HTR-8/SVneo (cell line): ENCODE measurements around the gene SWAP70.
"Not testable (repeated sequence)": the region's sequence is repeated elsewhere in the genome, so short reads cannot be mapped to it uniquely, and the experiment has no call there.

Source experiments
- DNase-seq: peaks from one replicate; pipeline ENCODE4 v3.0.0; 2011; ENCODE audit warnings: low spot score, mixed read lengths; ENCODE audit not compliant: insufficient read length
- FAIRE-seq: peaks from 2 replicates; lab custom pipeline; 2011; peaks lifted over from hg19 to GRCh38; lab: Jason Lieb, UNC

Gene SWAP70

DNA sequence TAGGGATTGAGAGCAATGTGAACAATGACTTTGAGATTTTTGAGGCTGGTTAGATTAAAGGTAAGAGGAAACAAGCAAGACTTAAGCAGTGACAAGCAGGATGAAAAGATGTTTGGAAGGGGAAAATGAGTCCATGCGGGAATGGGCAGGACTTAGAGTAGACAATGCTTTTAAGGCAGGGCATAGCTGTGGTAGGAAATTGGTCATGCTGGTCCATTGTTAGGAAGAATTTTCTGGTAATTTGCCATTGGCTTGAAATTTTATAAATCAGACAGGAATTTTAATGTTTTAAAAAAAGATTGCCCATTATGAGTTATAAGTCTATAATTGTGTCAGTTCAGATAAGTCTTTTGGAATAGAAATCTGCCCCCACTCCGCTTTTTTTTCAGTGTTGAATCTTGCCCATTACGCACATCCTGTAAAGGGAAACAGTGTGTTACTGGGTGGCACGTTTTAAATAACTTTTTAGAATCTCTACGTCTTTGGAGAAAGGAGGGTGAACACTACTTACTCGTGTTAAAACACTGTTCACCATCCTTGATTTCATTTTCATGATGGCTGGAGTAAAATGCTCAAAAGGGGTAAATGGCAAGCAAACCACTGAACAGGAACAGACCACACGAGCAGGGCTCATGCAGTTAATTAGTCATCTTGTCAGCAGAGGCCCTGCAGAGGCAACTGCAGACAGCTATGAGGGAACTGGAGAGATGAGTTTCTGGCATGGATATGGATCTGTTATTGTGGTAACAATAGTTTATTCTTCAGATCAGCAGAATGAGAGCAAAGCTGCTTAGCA lies 25.0 kb downstream of the SWAP70 start:
- FAIRE-seq (peak; percentile 4), DNase-seq (peak; percentile 41)

DNA sequence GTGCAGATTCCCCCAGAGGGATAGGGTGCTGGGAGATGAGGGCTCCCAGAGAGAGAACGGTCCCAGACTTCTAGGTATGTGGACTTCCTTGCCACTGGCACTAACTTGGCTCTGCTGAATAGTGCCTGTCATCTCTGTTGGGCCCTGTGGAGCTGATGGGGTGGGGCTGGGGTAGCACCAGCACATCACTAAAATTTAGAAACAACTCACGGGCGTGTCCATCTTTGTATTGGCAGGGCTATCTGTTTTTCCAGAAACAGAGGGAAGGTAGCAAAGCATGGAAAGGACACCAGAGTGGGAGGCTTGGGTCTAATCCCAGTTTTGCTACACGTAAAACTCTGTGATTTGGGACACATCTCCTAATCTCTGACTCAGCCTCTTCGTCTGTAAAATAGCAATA lies 25.8 kb downstream of the SWAP70 start:
- DNase-seq (no peak), FAIRE-seq (no peak)

DNA sequence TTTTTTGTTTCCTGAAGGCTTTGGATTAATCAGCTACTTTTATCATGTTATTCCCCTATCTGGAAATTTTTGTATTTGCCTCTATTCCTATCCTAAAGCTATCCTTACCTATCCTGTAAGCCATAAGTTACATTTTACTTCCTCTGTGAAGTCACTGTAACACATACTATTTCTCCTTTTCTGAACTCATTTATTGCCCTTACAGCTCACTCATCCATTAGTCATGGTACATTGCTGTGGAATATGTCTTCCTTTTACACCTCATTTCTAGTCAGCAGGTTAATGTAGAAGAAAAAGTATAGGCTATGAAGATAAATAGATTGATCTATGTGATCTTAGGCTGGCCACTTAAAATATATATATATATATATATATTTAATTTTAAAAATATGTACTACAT lies 28.0 kb downstream of the SWAP70 start:
- FAIRE-seq (no peak), DNase-seq (no peak)

DNA sequence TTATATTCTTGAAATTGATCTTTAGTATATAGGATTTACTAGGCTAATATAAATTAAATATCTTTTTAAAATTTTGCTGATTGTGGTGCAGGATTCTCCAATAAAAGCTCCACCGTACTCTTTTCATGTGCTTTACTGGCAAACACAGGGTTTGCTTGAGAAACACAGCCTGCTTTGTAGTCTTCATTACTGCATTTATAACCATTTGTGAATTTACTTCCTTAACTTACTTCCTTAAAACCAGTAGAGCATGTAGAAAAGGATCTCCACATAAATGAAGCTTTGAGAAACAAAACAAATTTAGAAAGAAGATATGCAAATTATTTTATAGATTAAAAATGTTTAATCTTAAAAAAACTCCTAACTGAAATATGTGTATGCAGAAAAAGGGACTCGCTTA lies 28.8 kb downstream of the SWAP70 start:
- no peak for FAIRE-seq
- DNase-seq = no peak

DNA sequence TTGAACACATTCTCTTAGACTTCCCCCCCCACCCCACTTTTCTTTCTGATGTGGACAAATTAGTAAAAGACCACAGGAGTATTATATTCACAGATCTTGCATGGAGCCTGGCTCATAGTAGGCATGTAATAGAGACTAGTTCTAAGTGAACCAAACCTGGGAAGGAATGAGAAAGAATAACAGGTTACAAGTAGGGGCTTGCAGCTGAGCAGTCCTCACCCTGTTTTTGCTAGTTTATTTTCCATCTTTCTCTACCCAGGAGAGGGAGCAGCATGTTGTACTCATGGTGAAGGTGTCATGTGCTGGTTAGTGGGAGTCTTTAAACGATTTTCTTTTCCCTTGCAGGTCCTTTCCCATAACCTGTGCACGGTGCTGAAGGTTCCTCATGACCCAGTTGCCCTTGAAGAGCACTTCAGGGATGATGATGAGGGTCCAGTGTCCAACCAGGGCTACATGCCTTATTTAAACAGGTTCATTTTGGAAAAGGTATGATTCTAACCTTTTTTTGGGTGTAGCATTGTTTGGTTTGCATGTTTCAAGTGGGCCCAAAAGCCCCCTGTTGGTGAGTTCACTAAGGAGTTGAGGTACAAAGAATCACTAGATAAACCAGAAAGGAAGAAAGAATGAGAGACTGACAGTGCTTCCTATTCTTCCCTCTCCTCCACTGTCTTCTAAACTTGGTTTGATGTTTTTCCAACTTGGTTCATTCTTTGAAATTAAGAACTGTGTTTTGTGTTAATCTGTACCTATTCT lies 30.1 kb downstream of the SWAP70 start:
- FAIRE-seq = no peak
- DNase-seq = no peak

DNA sequence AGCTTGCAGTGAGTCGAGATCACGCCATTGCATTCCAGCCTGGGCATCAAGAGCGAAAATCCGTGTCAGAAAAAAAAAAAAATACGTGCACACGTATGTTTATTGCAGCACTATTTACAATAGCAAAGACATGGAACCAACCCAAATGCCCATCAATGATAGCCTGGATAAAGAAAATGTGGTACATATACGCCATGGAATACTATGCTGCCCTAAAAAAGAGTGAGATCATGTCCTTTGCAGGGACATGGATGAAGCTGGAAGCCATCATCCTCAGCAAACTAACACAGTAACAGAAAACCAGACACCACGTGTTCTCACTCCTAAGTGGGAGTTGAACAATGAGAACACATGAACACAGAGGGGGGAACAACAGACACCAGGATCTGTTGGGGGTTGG lies 31.4 kb downstream of the SWAP70 start:
- not testable (repeated sequence) for DNase-seq, FAIRE-seq

DNA sequence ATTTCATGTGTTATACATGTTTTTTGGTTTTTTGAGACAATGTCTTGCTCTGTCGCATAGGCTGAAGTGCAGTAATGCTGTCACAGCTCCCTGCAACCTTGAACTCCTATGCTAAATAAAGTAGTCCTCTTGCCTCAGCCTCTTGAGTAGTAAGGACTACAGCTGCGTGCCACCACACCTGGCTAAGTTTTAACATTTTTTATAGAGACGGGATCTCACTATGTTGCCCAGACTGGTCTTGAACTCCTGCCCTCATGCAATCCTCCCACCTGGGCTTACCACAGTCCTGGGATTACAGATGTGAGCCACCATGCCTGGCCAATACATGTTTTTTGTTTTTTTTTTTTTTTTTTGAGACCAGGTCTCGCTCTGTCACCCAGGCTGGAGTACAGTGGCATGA lies 33.9 kb downstream of the SWAP70 start:
- DNase-seq = no peak
- FAIRE-seq = no peak

DNA sequence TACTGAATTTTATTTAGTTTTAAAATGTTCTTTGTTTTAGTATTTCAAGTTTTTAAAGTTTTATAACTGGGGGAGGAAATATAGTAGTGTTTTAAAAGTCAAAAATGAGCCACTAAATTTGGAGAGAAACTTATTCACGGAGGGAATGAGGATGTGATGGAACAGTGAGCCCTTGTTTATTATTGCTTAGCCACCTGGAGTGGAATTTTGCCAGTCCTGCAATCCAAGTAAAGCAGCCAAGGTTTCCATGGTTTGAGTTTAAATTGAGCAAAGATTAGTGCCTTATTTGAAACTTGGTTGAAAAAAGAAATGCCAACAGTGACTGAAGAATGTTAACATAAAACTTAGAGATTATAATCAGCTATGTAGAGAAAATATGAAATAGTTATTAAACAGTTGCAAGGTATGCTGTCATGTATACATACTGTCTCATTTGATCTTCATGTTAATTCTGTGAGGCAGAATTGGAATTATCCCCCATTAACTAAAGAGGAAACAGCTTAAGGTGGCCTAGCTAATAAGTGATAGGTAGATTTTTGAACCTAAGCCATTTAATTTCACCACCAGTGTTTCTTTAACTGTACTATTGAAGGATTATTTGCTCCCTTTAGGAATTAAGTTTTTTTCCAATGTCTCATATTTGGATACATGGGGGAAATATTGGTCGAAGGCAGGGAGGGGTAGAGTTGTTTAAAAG lies 36.4 kb downstream of the SWAP70 start:
- FAIRE-seq (no peak), DNase-seq (no peak)

DNA sequence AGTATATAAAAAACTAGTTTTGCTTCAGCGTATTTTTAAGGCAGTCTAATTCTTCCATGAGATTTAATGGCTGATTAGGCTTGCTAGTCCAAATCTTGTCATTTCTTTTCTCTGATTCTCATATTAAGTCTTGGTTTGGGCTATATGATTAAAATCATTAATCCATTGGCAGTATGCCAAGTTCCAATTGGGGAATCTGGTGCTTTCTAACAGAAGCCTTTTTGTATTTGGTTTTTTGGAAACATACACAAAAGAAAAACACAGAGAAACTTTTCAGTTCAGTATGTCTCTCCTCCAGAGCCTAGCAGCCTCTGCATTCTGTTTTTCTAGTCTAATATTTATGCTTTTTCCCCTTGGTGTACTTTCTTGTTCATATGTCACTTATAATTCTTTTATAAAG lies 37.9 kb downstream of the SWAP70 start:
- DNase-seq = no peak
- no peak for FAIRE-seq

DNA sequence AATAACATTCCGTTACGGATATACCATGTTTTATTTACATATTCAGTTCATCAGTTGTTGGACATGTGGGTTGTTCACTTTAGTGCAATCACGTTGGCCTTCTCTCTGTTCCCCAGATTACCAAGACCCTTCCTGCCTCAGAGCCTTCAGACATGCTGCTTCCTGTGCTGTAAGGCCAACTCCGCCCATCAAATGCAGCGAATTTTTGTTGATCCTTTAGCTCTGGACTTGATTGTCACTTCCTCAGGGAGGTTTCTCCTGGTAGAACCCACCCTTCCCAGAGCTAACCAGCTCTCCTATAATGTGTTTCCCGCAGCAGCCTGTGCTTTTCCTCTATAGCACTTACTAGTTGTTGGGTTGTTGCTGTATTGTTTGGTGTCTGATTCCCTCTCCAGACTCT lies 39.4 kb downstream of the SWAP70 start:
- no peak for FAIRE-seq
- DNase-seq = no peak

DNA sequence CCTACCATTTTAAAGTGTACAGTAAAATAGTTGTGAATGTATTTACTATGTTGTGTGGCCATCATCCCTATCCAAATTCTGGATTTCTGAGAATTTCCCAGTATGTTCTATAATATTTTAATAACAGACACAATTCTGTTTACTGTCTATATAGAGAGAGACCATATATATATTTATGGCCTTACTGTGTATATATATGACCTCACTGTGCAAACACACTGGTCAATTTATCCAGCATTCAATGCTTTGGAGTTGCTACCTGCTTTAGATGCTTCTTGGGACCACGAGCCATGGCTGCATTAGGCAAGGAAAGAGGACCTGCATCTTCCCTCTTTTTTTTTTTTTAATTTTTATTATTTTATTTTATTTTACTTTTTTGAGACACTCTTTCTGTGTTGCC lies 40.2 kb downstream of the SWAP70 start:
- DNase-seq (no peak), FAIRE-seq (no peak)

DNA sequence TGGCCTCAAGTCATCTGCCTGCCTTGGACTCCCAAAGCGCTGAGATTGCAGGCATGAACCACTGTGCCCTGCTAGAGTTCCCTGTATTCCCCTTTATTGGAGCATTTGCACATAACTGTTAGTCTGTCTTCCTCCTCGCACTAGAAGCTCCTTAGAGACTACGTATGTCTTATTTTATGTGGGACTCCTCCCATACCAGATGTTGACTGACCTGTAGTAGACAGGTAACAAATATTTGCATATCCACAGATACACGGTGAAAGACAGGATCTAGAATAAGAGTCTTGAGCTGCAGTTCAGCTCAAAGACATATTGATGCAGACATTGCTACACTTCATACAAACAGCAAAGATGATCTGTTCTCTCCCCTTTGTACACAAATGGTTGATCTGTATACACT lies 40.7 kb downstream of the SWAP70 start:
- no peak for FAIRE-seq
- DNase-seq = no peak

DNA sequence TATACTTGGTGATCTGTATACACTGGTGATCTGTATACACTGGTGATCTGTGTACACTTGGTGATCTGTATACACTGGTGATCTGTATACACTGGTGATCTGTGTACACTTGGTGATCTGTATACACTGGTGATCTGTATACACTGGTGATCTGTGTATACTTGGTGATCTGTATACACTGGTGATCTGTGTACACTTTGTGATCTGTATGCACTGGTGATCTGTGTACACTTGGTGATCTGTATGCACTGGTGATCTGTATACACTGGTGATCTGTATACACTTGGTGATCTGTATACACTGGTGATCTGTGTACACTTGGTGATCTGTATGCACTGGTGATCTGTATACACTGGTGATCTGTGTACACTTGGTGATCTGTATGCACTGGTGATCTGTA lies 41.5 kb downstream of the SWAP70 start:
- FAIRE-seq, DNase-seq: not testable (repeated sequence)

DNA sequence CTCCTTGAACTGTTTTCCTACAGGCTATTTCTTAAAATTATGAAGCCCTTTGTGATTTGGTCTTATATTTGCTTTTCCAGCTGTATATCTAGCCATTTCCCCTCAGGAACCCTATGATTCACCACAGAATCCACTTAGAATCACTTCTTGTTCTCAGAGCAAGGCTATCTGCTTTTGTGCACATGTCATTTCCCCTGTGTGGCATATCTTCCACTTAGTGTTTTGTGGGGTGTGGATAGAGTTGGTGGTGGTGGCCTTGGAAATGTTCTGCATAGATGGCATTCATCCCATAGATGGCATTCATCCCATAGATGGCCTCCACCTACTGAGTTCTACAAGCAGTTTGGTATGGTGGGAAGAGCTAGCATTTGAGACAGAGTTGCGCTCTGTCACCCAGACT lies 44.7 kb downstream of the SWAP70 start:
- FAIRE-seq (no peak), DNase-seq (no peak)

DNA sequence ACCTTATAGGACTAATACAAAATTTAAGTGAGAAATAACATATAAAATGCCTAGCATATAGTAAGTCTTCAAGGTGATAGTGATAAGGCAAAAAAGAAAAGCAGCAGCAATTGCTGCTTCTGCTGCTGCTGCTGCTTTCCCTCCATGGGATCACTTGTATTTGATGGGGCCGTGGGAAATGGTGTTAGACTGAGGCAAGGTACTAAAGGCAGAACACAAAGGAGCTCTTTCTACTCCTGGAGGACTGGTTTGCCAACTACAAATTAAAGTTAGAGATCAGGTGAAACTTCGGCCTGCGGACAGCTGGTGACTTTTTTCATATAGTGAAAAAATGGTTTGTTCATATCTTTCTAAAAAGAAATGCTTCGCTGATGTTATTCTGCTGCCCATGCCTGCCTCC lies 46.3 kb downstream of the SWAP70 start:
- FAIRE-seq (no peak), DNase-seq (no peak)

DNA sequence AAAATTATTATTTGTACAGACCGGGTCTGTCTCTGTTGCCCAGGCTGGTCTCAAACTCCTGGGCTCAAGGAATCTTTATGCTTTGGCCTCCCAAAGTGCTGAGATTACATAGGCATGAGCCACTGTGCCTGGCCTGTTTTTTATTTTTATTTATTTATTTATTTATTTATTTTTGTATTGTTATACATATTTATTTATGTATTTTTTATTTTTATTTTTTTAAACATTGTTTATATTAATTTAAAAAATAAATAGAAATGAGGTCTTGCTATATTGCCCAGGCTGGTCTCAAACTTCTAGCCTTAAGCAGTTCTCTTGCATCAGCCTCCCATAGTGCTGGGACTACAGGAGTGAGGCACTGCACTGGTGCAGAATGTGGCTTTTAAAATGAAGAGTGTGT lies 47.0 kb downstream of the SWAP70 start:
- DNase-seq (no peak), FAIRE-seq (no peak)

DNA sequence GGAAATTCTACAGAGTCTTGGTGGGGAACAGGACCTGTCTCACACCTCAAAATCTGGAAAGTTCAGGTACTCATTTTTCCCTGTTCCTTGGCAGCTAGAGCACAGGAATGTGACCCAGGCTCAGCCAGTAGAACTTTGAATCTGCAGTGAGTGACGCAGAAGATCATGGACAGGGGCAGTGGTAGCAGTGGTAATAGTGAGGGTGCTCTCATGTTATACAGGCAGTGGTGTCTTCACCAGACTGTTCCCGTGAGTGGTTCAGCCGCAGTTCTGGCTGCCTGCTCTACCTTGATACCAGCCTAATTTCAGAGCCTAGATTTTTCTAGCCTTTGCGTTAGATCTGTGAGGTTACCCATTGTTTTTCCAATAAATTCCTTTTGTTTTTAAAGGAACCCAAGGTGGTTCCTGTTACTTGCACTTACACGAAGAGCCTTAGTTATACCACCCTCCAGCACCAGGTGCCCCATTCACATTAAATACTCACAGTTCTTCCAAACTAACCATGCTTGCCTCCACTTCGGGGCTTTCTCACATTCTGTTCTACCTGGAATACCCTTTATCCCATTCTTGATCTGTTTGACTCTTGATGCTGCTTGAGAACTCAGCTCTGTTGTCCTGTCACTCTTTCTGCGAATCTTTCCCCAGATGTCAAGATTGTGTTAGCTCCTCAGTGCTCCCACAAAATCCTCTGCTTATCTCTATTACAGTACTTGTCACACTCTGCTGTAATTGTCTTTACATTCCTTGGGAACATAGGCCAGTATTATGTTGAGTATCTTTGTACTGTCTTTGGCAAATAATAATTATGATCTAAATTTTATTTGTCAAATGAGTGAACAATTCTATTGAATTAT lies 47.8 kb downstream of the SWAP70 start:
- FAIRE-seq (no peak), DNase-seq (no peak)

DNA sequence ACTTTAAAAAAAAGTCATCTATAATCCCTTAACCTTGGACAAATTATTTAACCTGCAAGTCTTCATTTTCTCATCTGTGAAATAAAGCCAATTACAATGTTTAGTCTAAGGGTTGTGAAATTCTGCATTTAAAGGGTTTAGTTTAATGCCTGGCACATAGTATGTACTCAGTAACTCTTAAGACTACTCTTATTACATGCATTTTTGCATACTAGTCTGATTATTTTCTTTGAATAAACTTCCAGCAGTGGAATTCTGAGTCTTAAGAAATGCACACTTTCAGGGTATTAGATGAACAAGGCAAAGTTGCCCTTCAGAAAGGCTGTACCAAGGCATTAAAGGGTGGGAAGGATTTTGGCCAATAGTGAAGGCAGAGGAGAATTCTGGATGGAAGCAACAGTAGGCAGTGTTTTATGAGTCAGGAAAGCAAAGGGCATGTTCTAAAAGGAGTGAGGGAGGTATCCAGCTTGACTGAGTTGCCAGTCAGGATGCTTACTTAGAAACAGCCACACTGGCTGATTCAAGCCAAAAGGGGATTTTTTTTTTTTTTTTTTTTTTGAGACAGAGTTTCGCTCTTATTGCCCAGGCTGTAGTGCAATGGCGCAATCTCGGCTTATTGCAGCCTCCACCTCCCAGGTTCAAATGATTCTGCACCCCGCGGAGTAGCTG lies 50.5 kb downstream of the SWAP70 start:
- no peak for FAIRE-seq
- DNase-seq = no peak

DNA sequence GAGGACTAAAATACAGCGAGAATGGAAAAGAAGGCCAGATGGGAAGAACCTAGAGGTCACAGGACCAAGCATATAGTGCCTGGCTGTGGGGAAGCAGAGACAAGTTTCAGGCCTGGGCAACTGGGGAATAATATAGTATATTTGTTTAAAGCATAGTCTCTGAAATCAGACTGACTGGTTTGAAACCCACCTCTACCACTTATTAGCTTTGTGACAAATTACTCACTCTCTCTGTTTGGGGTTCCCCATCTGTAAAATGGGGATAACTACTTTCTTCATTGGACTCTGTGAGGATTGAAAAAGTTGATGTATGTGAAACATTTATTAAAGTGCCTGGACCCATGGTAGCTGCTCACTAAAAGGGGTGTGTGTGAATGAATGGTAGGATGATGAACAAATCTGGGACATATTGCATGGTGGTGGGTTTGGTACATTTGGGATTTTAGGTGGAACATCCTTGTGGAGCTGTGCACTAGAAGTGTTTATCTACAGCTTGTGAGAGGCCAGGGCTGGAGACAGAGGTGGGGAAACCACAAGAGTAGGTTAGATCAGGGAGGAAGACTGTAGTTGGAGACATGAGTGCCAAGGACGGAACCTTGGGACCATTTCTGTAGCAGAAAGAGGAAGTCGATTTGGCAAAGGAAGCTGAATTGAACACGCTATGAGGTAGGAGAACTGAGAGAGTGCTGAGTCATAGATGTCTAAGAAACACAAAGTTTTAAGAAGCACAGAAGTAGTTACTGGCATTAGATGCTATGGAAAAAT lies 52.6 kb downstream of the SWAP70 start:
- DNase-seq = no peak
- FAIRE-seq = no peak
